ENCODE measurements around the gene ALPP.

DNA sequence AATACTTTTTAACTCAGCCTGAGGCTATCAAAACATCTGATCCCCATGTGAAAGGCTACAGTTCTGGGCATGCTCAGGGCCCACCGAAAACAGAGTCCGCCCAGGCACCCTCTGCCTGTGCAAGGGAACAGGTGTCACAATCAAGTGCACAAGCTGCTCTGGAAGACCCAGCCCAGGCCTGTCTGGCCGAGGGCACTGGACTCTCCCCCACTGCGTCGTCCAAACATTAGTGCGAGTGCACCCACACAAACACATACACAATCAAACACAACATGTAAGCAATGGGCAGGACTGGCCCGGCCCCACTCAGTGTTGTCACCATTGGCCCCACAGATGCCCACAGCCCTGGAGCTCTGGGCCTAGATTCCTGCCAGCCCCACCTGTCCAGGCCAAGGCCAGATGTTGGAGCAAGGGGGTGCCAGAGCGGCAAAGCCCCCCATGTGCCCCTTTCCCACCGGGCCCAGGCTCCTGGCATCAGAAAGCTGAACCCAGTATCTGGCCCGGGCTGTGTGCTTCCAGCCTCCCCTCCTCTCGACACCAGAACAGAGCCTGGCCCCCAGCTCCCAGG, 27.5 kb downstream of the ALPP start:
- TF ChIP-seq POLR2A (IDR thresholded peaks at IDR 0.05) = no peak
- no peak for TF ChIP-seq CTCF (IDR thresholded peaks at IDR 0.05)

Measured in Peyer's patch (tissue), 4 donors.